Glomerular visceral epithelial cell (primary cell): ENCODE results near the gene SMG7.

Source experiments
- DNase-seq: peaks from one replicate; pipeline ENCODE4 v3.0.0-alpha.2; 2016; ENCODE audit errors: extremely low spot score

Gene SMG7

DNA sequence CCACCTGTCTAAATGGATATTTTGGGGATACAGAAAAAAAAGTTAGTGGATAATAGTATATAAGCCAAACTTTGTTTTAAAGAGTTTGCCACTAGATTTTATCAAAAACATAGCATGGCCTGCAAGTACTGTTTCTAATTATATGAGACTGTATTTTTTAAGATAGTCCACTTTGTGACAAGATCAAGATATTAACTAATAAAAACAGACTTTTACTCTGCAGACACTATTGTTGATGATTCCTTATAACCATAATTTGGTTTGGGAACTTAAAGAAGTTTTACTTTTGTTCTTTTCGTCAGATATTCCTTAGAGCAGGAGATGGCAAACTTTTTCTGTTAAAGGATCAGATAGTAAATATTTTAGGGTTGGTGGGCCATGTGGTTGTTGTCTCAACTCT is 36.4 kb downstream of the SMG7 start:
- DNase-seq = no peak

DNA sequence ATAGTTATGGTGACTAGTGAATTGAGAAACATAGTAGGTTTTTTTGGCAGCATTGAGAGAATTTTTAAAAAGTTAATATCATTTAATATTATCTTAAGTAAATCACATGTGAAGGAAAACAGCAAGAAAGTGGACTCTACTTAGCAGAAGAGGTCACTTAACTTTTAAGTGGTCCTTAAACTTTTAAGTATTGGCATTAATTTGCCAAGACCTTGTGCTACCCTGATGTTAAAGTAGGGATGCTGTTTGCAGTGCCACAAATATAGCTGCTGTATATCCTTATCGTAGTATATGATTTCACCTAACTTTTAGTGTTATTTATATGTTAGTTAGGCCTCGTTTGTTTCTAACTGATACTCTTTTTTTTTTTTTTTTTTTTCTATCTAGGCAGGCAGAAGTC is 40.2 kb downstream of the SMG7 start:
- no peak for DNase-seq

DNA sequence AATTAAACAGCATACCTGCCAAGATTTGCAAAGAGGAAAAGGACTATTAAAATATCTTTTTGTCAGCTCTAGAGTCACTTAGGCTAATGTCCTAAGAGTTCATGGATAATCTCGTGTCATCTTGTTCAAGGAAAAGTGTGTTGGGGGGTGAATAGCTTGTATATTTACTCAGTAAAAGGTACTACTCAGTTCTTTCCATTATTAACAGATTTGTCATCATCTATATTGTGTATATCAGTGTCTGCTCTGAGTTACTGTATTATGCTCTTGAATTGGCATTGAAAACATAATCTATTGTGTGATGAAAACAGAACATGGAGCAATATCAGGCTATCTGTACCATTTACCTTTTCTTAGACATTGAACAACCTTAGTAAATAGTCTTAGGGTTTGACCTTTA is 41.9 kb downstream of the SMG7 start:
- no peak for DNase-seq

DNA sequence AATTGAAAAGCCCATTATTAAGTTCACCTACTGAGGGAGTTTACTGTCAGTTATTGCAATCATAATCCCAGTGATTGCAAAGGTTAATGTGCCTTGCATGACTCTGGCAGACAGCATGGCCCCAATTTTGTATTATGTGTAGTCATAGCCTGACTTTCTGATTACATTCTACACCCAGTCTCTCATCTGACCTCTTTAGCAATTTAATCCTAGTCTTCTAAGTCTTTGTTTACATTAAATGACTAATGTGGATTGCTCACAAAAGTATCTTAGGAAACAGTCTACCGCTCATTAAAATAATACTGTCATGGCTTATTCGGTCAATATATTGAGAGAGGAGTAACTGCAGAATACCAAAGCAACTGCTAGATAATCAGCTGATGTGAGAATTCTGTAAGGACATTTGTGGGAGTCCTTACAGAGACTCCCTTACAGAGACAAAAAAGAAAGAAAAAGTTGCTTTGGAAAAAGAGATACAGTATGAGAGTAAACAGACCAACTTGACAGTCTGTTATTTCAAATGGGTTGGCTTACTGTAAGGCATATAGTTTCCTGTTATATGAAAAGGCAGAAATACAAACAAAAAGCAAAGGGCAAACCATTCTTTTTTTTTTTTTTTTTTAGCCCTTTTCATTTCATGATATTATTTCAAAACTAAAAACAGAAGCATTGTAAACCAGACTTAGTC is 42.8 kb downstream of the SMG7 start:
- DNase-seq = peak; percentile 15

DNA sequence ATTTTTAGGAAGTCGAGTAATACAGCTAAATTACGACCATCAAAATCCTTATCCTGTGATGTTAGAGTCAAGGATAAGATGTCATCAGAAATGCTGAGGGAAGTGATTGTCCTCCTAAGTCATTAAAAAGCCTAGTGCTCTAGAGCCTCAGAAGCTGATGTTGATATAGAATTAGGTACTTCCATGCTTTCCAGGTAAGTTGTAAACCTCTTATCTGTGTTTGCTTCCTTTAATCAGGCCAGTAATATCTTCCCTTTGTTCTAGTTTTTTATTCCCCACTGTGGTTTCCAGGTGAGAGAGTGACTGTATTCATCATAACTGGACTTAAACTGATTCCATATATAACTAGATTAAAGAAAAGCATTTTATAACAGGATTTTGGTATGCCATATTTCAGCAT is 44.4 kb downstream of the SMG7 start:
- DNase-seq = no peak

DNA sequence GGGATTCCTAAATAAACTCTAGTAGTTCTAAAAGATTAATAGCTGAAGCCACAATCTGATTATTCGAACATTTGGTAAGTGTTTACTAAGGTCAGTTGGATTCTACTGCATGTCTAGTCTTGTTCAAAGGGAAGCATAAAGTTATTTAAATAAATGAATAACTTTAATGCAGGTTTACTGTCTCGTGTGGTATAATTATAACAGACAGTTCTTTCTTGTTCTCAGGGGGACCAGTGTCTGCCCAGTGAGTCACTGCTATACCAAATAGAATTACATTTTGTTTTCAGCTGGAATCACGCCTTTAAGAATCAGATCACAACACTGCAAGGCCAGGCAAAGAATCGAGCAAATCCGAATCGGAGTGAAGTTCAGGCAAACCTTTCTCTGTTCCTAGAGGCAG is 45.1 kb downstream of the SMG7 start:
- DNase-seq = no peak

DNA sequence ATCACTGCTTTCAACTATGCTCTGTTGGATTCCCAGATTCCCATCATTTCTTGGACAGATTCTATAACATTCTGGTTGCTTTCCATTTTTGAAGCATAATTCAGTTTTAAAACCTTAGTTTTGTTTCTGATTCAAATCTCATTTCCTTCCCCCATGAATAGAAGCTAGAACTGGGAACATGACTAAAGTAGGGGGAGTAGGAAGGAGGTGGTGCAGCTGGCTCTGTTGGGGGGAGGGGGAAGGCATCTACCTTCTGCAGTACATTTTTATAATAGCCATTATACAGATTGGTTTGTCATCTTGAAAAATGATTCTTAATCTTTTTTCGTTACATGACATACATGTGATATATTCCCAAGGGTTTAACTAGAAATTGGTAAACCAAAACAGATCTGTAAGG is 48.1 kb downstream of the SMG7 start:
- no peak for DNase-seq

DNA sequence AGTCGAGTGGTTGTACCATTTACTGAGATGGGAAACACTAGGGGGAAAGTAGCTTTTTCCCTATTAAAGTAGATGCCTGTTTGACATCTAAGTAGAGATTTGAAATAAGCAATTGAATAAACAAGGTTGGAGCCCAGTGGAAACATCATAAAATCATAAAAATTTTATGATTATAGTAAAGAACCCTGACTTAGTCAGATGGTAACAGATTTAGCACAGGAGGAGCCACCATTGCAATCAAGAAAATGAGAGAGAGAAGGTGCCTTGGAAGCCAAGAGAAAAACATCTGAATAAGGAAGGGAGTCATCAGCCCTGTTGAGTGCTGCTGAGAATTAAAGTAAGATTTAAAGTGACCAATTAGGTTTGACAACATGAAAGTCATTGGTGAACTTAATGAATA is 49.8 kb downstream of the SMG7 start:
- DNase-seq = no peak

DNA sequence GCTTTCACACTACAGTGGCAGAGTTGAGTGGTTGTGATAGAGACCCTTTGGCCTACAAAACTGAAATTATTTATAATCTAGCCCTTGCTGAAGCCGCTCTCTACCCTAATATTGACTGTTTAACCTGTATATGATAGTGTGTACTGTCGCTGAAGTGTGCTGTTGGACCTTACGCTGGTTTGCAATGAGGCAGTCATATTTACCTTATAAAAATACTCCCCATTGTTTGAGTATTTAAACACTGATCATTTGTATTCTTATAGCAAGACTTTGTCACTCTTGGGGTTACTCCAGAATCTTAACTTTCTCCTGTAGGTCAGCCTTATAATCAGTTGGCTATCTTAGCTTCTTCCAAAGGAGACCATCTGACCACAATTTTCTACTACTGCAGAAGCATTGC is 56.3 kb downstream of the SMG7 start:
- no peak for DNase-seq

DNA sequence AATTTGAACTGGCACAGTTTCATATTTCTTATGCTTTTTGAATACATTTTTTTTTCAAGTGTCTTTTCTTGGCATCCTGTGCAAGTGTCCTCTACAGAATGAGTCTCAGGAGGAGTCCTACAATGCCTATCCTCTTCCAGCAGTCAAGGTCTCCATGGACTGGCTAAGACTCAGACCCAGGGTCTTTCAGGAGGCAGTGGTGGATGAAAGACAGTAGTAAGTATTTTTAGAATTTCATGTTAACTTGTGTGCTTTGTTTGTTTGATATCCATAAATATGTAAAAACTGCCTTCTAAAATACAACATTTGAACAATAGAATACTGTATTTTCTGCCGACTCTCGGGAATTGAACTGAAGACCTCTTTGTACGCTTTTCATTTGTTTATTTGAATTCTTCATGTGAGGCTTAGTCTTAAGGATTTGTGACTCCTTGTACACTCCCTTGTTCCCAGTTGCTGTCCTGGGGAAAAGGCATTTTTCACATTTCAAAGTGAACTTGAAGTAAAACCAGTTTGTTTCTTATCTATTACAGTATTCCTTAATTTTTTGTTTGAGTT is 61.4 kb downstream of the SMG7 start:
- DNase-seq = no peak

DNA sequence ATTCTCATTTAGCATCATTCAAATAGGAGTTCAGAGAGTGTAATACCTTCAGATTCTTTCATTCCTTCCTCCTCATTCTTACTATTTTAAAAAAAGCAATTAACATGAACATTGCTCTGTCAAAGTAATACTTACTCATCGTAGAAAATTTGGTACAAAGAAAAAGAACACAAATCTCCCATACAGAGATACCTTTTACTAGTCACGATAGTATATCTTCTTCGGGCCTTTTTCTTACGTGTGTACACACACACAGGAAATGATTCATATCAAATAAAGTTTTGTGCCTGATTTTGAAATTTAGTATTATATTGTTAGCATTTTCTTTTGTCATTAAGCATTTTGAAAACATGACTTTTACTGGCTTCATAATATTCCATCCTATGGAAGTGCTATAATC is 65.1 kb downstream of the SMG7 start:
- DNase-seq = no peak

DNA sequence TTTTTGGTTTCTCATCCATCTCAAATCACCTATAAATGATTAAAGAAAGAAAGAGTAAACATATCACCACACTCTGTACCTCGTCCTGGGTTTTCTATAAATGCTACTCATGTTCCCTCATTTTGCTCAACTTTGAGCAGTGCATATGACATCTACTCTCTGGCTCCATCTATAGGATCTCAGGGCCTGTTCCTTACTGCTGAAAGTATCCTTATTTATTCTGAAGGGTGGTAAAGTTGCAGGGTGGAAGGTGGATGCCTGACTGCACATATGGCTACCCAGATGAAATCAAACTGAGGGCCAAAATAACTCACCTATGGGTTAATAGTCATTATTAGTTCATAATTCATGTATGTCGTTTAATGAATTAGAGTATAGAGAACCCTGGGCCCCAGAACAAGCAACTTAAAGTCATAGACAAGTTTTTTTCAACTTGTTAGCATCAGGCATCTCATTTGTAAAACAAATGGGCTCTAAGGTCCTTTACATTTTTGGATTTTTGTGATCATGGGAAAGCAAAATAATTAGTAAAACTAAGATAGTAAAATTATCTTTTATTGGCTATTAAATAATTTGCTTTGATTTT is 71.4 kb downstream of the SMG7 start:
- DNase-seq = peak; percentile 57

DNA sequence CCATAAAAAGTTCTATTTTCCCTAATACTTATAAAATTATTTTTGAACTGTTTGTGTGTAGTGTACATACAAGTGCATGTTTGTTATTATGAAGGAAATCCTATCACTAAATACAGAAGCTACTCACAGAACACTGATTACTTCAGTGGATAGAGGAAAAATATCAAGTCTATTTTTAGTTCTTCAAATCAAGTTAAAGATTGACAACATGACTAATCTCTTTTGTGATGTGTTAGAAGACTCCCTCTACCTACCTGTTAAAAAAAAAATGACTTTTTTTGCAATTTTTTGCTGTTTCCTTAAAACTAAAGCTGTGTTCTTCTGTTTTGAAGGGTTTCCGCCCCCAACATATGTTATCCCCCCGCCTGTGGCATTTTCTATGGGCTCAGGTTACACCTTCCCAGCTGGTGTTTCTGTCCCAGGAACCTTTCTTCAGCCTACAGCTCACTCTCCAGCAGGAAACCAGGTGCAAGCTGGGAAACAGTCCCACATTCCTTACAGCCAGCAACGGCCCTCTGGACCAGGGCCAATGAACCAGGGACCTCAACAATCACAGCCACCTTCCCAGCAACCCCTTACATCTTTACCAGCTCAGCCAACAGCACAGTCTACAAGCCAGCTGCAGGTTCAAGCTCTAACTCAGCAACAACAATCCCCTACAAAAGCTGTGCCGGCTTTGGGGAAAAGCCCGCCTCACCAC is 72.4 kb downstream of the SMG7 start:
- peak; percentile 85 for DNase-seq

DNA sequence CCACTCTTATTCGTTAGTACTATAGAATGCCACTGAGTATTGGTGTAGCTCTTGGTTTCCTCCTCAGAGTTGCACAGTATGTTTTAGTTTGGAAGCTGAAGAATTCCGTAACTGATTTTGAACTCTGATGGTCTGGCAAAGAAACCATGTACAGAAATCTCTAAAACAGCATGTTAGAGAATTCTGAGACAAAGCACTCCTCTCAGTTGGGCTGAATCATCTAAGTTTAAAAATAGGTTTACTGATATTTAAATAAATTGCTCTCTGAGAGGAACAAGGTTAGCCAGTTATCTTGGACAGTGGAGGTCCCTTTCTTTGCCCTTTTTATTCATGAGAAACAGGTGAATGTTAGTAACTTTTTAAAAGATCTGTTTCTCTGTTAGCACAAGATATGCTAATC is 74.1 kb downstream of the SMG7 start:
- DNase-seq = no peak

DNA sequence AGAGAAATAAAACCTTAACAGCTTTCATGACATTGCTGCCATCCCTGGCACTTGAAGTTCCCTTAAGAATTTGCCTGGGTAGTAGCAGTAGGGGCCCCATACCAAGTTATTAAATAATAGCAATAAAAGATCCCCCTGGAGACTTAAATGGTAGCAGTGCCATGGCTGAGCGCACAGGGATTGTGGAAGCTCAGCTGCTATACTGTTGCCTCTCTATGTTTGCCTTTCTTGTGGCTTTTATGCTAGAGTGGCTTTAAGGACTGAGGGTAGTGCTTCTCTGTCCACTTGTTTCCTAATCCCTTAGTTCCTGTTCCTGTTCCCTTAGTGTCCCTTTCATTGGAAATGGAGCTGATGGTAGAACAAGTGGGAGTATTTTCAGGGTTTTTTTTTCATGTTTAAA is 75.8 kb downstream of the SMG7 start:
- peak; percentile 80 for DNase-seq

DNA sequence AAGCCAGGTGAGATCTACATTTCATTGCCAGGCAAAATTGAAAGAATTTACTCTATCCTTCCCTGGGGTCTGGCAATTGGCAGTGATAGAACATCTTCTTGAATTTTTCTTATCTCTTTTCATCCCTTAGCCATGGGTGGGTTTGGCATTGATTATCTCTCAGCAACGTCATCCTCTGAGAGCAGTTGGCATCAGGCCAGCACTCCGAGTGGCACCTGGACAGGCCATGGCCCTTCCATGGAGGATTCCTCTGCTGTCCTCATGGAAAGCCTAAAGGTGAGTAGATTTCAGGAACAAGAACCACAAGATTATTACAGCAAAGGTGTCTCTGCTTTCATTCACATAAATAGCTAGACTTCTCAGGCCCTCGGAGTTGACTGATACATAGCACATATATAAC is 78.6 kb downstream of the SMG7 start:
- no peak for DNase-seq

DNA sequence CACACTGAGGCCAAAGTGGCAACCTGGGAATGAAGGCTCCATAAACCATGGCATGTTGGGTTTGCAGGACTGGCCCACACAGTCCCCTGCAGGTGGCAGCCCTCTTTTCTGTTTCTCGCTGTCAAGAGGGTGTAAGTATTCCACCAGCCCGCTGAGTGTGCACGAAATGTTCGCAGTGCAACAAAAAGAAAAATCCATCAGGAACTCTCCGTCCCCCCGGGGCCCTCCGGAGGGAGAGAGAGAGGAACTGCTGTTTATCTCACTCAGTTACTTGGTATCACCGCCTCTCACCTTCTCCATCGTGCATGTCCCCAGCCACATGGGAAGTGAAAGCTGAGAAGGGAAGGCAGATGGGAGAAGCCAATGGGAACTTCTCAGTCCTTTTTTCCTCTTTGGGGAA is 79.6 kb downstream of the SMG7 start:
- no peak for DNase-seq

DNA sequence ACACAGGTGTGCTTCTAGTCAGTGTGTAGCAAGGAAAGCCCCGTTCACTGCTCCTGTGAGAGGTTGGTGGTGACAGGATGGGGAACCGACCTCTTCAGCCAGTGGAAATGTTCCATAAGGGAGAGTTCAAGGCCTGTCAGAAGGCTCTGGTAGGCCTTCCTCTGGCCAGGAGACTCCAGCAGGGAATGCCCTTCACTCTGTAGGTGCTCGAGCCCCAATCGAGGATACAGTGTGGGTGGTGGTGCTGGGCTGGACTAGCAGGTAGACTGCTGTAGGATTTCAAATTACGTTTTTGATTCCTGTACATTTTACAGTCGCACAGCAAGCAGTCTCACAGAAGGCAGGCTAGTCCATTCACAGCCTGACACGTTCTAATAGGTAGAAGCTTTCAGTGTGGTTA is 80.1 kb downstream of the SMG7 start:
- DNase-seq = no peak

DNA sequence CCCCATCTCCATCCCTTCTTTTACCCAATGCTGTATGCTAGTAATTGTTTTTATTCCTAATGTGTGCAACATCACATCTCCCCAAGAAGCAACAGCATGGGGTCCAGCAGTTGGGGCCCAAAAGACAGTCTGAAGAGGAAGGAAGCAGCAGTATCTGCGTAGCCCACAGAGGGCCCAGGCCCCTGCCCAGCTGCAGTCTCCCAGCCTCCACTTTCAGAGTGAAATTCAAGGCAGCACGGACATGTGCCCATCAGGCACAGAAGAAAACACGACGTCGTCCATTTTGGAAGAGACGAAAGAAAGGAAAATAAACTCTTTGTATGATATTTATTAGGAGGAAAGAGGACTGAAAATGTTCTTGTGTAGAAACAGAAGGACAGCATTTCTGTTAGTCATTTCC is 80.6 kb downstream of the SMG7 start:
- no peak for DNase-seq

DNA sequence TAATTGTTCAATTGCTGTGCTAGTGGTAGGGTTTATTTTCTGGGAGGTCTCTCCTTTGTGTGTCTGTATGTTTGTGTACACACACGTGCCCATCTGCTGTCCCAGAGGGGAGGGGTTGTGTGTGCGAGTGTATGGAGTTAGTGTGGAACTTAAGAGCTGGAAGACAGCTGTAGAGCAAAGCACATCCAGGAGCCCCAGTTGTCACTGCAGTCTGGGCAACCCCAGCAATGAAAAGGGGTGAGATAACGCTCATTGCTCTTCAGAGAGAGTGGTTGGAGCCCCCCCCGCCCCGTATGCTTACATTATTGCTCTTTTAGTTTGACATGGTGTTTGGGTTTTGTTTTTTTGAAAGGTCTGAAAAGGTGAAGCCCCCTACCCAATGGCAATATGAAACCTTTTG is 81.0 kb downstream of the SMG7 start:
- no peak for DNase-seq

DNA sequence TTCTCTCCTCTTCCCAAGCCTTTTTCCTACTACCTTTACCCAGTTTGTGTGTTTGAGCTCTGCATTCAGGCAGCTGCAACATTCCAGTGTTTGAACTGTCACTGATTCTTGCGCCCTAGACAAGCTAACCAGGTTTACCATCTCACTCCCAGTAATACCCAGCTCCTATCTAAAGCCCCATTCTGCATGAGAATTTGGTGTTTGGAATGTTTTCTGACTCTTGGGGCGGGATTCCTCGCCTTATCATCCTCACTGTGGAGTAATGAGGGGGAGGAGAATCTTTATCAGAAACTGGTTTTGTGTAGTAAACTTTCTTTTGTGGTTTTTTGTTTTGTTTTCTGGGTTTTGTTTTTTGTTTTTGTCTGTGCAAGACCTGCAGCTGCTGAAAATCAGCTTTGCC is 81.5 kb downstream of the SMG7 start:
- DNase-seq = no peak

DNA sequence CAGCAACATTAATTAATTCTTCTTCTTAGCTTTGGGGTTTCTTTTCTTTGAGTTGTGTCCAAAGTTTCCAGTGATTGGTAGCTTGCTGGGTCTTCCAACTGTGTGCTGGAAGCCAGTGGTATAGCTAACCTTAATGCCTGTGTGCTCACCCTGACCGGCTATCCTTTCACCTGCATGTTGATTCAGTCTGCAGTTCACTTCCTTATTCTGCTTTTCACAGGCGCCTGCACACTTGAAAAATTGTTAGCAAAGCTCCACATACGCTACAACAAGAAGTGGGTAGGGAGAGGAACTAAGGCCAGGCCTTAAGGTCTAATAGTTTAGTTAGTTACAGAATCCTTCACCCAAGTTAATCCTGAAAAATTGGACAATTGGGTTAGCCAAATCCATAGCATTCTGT is 82.3 kb downstream of the SMG7 start:
- DNase-seq = no peak

DNA sequence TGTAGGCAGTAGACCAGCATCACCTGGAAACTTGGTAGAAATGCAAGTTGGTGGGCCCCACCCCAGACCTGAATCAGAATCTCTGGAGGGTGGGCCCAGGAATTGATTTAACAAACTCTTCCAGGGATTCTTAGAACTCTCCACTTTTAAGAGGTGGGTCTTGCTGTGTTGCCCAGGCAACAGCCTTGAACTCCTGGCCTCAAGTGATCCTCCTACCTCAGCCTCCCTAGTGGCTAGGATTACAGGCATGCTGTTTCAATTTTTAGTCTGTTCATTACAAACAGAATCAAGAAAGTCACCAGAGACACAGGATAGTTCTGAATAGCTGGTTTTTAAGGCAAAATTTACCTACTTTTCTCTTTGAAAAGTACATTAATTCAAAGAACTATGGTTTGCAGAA is 86.8 kb downstream of the SMG7 start:
- no peak for DNase-seq
